Endodermal cell (in vitro differentiated cells): ENCODE results near the gene EPG5. TPM values are rescaled to one million over a fixed set of nuclear protein-coding genes. Genes with fewer than 3 reads are reported as not detected.

ENCODE experiments used
- DNase-seq: peaks from one replicate; pipeline ENCODE4 v3.0.0-alpha.2; 2017
- H3K27ac ChIP-seq: 2 replicates; pipeline ENCODE4 v1.5.1; 2013; ENCODE audit warnings: mild to moderate bottlenecking, low read depth, low read length, moderate library complexity
- H3K27me3 ChIP-seq: 2 replicates; pipeline ENCODE4 v1.6.1; 2013; ENCODE audit warnings: mild to moderate bottlenecking, low read length, moderate library complexity; ENCODE audit not compliant: insufficient read depth, control insufficient read depth, poor library complexity, severe bottlenecking
- H3K36me3 ChIP-seq: 2 replicates; pipeline ENCODE4 v1.7.0; 2013; ENCODE audit warnings: mild to moderate bottlenecking, low read length, moderate library complexity; ENCODE audit not compliant: control insufficient read depth, insufficient read depth
- H3K4me1 ChIP-seq: one replicate; pipeline ENCODE4 v1.7.0; 2013; ENCODE audit warnings: low read length; ENCODE audit not compliant: control insufficient read depth, insufficient read depth
- H3K4me3 ChIP-seq: 2 replicates; pipeline ENCODE4 v1.5.1; 2013; ENCODE audit warnings: mild to moderate bottlenecking, low read length, moderate library complexity
- H3K9ac ChIP-seq: 2 replicates; pipeline ENCODE4 v1.6.1; 2013; ENCODE audit warnings: mild to moderate bottlenecking, low read length, moderate library complexity; ENCODE audit not compliant: poor library complexity, severe bottlenecking; ENCODE audit errors: extremely low read depth
- H3K9me3 ChIP-seq: 2 replicates; pipeline ENCODE4 v1.6.1; 2013; ENCODE audit warnings: mild to moderate bottlenecking, low read length, moderate library complexity; ENCODE audit not compliant: control insufficient read depth
- H3K27ac Mint-ChIP-seq: 2 replicates; pipeline ENCODE4 v1.8.0; 2020; ENCODE audit warnings: mixed read lengths
- H3K27me3 Mint-ChIP-seq: 2 replicates; pipeline ENCODE4 v1.8.0; 2021; ENCODE audit warnings: mild to moderate bottlenecking, mixed read lengths; ENCODE audit not compliant: insufficient read depth
- H3K36me3 Mint-ChIP-seq: 2 replicates; pipeline ENCODE4 v1.8.0; 2020; ENCODE audit warnings: low read depth, mixed read lengths
- H3K4me1 Mint-ChIP-seq: 2 replicates; pipeline ENCODE4 v1.8.0; 2020; ENCODE audit warnings: mixed read lengths
- H3K4me3 Mint-ChIP-seq: 2 replicates; pipeline ENCODE4 v1.8.0; 2020; ENCODE audit warnings: mild to moderate bottlenecking, moderate library complexity, mixed read lengths
- H3K9me3 Mint-ChIP-seq: 2 replicates; pipeline ENCODE4 v1.8.0; 2020; ENCODE audit warnings: mild to moderate bottlenecking, mixed read lengths
- CTCF ChIP-seq: fragments of 200-600 bp; sonication (generic); conservative IDR thresholded peaks from 2 replicates; pipeline ENCODE4 v1.5.0; 2021; ENCODE audit warnings: antibody characterized with exemption, mild to moderate bottlenecking
- WGBS, 2 experiments: methylation state at CpG; one replicate each; pipeline versions ENCODE4 v1.1.5 to v1.1.7; 2013; ENCODE audit warnings: missing lambda C conversion rate in 2 of 2, mixed read lengths in 1 of 2; ENCODE audit not compliant: insufficient coverage in 1 of 2, insufficient read length in 1 of 2; 5-methylcytosine and 5-hydroxymethylcytosine counted together
- total RNA-seq, 2 donors: library from RNA; stranded (reverse); fragmentation: NEBNext Ultra II Directional in 1 of 2; extraction: Animal tissue kit (Norgen Biotek cat#: 25700) in 1 of 2; gene quantifications; 2 replicates in 1 of 2; 3 replicates in 1 of 2; pipeline ENCODE4 v1.2.1, GENCODE V29; 2021

EPG5 gene
- total RNA-seq, 2 donors from 2014 or later: 25.6 to 28.6 TPM

DNA sequence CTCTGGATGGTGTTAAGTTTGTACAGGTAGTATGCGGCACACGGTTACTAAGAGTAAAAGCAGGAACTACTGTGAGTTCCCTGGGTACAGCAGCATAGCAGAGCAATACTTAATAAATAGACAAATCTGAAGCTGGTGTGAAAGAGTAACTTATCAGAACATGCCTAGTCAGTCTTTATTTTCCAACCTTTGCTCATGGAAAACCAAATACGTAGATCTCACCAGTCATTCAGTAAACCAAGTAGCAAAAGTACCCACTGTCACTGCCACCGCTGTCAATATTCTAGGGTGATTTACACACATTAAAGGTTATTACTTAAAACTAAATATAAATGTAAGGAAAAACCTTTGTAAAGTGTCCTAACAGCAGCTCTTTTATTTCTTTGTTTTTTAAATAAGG is 106.6 kb downstream of the EPG5 start:
- Mint-ChIP-seq H3K27me3 (no peaks in the 10 kb centered on the region), H3K9me3 (no peaks in the 10 kb centered on the region), H3K4me1 (no peaks in the 10 kb centered on the region), H3K36me3 (peaks cover 87% of the 10 kb centered on the region), H3K27ac (no peak overlapping the region), H3K4me3 (no peak overlapping the region)
- TF ChIP-seq CTCF: no peak
- Histone ChIP-seq H3K36me3 (peaks cover 81% of the 10 kb centered on the region), H3K4me1 (no peaks in the 10 kb centered on the region), H3K27me3 (no peaks in the 10 kb centered on the region), H3K27ac (no peak overlapping the region), H3K9me3 (peaks cover 7% of the 10 kb centered on the region), H3K9ac (no peak overlapping the region), H3K4me3 (no peak overlapping the region)
- 95 to 100% methylated on average over 1 to 4 of the region's 4 CpGs for WGBS, 2 experiments
- DNase-seq: no peak

GRCh38 chr18:45859334-45859733 is 107.8 kb downstream of the EPG5 start:
- no peak overlapping the region for H3K27ac Mint-ChIP-seq
- 96 to 100% methylated on average over 1 to 3 of the region's 3 CpGs for WGBS, 2 experiments
- Histone ChIP-seq H3K4me1 (no peaks in the 10 kb centered on the region), H3K27me3 (no peaks in the 10 kb centered on the region), H3K9ac (no peak overlapping the region), H3K36me3 (peaks cover 77% of the 10 kb centered on the region), H3K27ac (no peak overlapping the region), H3K4me3 (no peak overlapping the region), H3K9me3 (peaks cover under 1% of the 10 kb centered on the region)
- H3K27me3 Mint-ChIP-seq: no peaks in the 10 kb centered on the region
- no peak overlapping the region for H3K4me3 Mint-ChIP-seq
- H3K9me3 Mint-ChIP-seq: no peaks in the 10 kb centered on the region
- H3K36me3 Mint-ChIP-seq: peaks cover 81% of the 10 kb centered on the region
- no peak for DNase-seq
- peaks cover 2% of the 10 kb centered on the region for H3K4me1 Mint-ChIP-seq
- TF ChIP-seq CTCF: no peak

GRCh38 chr18:45856531-45856930 is 110.6 kb downstream of the EPG5 start:
- Histone ChIP-seq H3K27me3 (no peaks in the 10 kb centered on the region), H3K9ac (no peak overlapping the region), H3K9me3 (no peaks in the 10 kb centered on the region), H3K4me3 (no peak overlapping the region), H3K36me3 (peaks cover 71% of the 10 kb centered on the region), H3K27ac (no peak overlapping the region), H3K4me1 (no peaks in the 10 kb centered on the region)
- Mint-ChIP-seq H3K4me1 (peaks cover 11% of the 10 kb centered on the region), H3K27ac (no peak overlapping the region), H3K36me3 (peaks cover 75% of the 10 kb centered on the region), H3K27me3 (no peaks in the 10 kb centered on the region), H3K9me3 (no peaks in the 10 kb centered on the region), H3K4me3 (no peak overlapping the region)
- WGBS, 2 experiments: 92 to 93% methylated on average over 4 of the region's 4 CpGs
- no peak for TF ChIP-seq CTCF
- DNase-seq: no peak
